ENCODE data around the gene DMRTB1. TPM values are rescaled to one million over a fixed set of nuclear protein-coding genes. Genes with fewer than 3 reads are reported as not detected.

The DMRTB1 gene
- polyA plus RNA-seq, 2 donors = not detected

DNA sequence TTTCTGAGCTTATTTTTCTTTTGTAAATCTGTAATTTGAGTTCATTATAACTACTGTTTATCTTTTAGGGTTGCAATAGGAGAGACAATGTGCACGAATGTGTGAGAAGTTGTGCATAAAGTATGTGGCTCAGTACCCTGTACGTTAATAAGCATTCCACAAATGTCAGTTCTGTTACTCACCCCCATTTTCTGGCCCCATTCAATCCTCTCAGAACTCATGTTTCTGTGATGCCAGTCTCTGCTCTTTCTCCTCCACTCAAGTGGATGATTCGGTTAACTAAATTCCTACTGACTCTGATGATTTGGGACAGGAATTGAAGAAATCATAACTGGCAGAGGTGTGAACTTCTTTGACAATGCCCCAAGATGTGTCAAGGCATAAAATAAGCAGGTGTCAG, 10.2 kb upstream of the DMRTB1 start:
- Histone ChIP-seq H3K27ac (ENCODE audit: low read depth in 2 of 2, low read length in 1 of 2) (no peak overlapping the region), H3K9me3 (ENCODE audit: control insufficient read depth in 2 of 2, insufficient read depth in 1 of 2, low read depth in 1 of 2, low read length in 1 of 2) (no peaks in the 10 kb centered on the region), H3K27me3 (ENCODE audit: control insufficient read depth in 1 of 2, insufficient read depth in 2 of 2, low read length in 2 of 2) (no peaks in the 10 kb centered on the region), H3K4me1 (ENCODE audit: control insufficient read depth in 2 of 2, insufficient read depth in 2 of 2, low read length in 1 of 2) (no peaks in the 10 kb centered on the region), H3K36me3 (ENCODE audit: control insufficient read depth in 2 of 2, insufficient read depth in 2 of 2, low read length in 1 of 2) (no peaks in the 10 kb centered on the region), H3K4me3 (ENCODE audit: low read depth in 1 of 2, low read length in 2 of 2) (no peak overlapping the region)
- 66 to 71% methylated on average over 3 of the region's 3 CpGs for WGBS, 2 donors

DNA sequence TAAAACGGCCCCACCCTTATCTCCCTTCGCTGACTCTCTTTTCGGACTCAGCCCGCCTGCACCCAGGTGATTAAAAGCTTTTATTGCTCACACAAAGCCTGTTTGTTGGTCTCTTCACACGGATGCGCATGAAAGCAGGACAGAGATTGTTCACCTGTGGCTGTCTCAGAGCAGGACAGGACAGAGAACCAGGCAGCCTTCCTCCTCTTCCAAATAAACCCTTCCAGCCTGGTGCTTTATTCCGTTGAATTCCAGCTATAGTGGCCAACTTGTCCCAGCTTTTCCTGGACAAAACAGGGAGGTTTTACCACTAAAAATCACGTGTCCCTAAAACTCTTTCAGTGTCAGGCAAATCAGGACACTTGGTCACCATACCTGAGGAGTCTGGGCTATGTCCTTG, 9.5 kb upstream of the DMRTB1 start:
- no peaks in the 10 kb centered on the region for H3K27me3 ChIP-seq (ENCODE audit: control insufficient read depth in 1 of 2, insufficient read depth in 2 of 2, low read length in 2 of 2)
- H3K27ac ChIP-seq (ENCODE audit: low read depth in 2 of 2, low read length in 1 of 2) = no peak overlapping the region
- H3K4me3 ChIP-seq (ENCODE audit: low read depth in 1 of 2, low read length in 2 of 2) = no peak overlapping the region
- WGBS, 2 donors = 35 to 43% methylated on average over 7 to 8 of the region's 8 CpGs
- no peaks in the 10 kb centered on the region for H3K36me3 ChIP-seq (ENCODE audit: control insufficient read depth in 2 of 2, insufficient read depth in 2 of 2, low read length in 1 of 2)
- no peaks in the 10 kb centered on the region for H3K9me3 ChIP-seq (ENCODE audit: control insufficient read depth in 2 of 2, insufficient read depth in 1 of 2, low read depth in 1 of 2, low read length in 1 of 2)
- no peaks in the 10 kb centered on the region for H3K4me1 ChIP-seq (ENCODE audit: control insufficient read depth in 2 of 2, insufficient read depth in 2 of 2, low read length in 1 of 2)

DNA sequence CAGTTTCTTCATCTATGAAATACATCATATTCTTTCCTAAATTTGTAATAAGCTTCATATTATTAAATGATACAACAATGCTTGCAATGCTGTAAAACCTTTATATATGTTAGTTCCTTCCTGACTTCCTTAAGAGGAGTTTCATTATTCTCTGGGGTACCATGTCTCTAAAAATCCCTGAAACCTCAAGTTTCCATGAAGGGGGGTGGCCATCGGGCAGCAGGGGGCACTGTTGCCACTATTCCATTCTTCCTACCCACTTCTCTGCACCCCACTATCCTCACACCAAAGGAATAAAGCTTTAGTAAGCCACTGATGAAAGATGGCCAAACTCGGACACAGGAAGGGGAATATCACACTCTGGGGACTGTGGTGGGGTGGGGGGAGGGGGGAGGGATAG, 9.0 kb upstream of the DMRTB1 start:
- Histone ChIP-seq H3K4me1 (ENCODE audit: control insufficient read depth in 2 of 2, insufficient read depth in 2 of 2, low read length in 1 of 2) (no peaks in the 10 kb centered on the region), H3K9me3 (ENCODE audit: control insufficient read depth in 2 of 2, insufficient read depth in 1 of 2, low read depth in 1 of 2, low read length in 1 of 2) (no peaks in the 10 kb centered on the region), H3K36me3 (ENCODE audit: control insufficient read depth in 2 of 2, insufficient read depth in 2 of 2, low read length in 1 of 2) (no peaks in the 10 kb centered on the region), H3K27ac (ENCODE audit: low read depth in 2 of 2, low read length in 1 of 2) (no peak overlapping the region), H3K27me3 (ENCODE audit: control insufficient read depth in 1 of 2, insufficient read depth in 2 of 2, low read length in 2 of 2) (no peaks in the 10 kb centered on the region), H3K4me3 (ENCODE audit: low read depth in 1 of 2, low read length in 2 of 2) (no peak overlapping the region)
- 27 to 32% methylated on average over 2 of the region's 2 CpGs for WGBS, 2 donors

DNA sequence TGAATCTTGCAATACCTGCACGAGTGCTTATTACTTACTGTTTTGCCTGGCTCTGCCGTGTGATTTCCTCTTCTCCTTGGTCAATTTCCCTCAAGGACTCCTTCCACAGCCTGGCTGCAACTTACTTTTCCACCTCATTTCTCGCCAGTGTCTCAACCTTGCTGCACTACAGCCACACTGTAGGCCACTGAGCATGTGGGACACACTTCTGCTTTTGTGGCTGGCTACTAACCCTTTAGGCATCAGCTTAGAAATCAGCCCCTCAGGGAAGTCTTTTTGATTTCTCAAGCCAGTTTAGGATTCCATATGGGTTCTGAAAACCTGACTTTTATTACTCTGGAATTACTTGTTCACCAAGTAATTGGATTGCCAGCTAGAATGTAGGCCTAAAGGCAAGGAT, 5.2 kb upstream of the DMRTB1 start:
- H3K9me3 ChIP-seq (ENCODE audit: control insufficient read depth in 2 of 2, insufficient read depth in 1 of 2, low read depth in 1 of 2, low read length in 1 of 2) = no peaks in the 10 kb centered on the region
- no peak overlapping the region for H3K27ac ChIP-seq (ENCODE audit: low read depth in 2 of 2, low read length in 1 of 2)
- 81 to 85% methylated on average over 3 of the region's 3 CpGs for WGBS, 2 donors

DNA sequence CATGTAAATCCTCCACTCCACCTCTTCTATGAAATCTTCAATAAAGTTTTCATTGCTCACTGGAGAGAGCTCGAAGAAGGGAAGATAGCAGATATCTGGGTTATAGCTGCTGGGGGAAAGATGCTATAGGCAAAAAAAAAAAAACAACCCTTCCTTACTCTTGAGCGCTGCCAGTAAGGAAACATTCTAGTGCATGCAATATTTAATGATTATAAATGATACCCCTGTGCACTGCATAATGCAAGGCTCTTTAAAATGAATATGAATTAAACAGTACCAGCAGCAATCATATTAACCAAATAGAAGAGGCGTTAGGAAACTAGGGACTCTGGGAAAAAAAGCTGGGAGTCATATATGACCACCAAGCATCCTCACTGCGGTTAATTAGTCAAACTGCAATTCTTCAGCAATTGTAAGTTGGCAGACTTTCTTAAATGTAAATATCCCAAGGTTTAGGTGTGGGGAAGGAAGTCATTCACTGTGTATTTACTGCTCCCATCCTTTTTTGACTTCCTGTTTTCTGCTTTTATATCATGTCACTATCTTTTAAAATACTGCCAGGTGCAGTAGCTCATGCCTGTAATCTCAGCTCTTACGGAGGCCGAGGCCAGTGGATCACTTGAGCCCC, 3.7 kb upstream of the DMRTB1 start:
- Histone ChIP-seq H3K4me3 (ENCODE audit: low read depth in 1 of 2, low read length in 2 of 2) (no peak overlapping the region), H3K27ac (ENCODE audit: low read depth in 2 of 2, low read length in 1 of 2) (no peak overlapping the region), H3K4me1 (ENCODE audit: control insufficient read depth in 2 of 2, insufficient read depth in 2 of 2, low read length in 1 of 2) (no peaks in the 10 kb centered on the region), H3K36me3 (ENCODE audit: control insufficient read depth in 2 of 2, insufficient read depth in 2 of 2, low read length in 1 of 2) (no peaks in the 10 kb centered on the region), H3K27me3 (ENCODE audit: control insufficient read depth in 1 of 2, insufficient read depth in 2 of 2, low read length in 2 of 2) (no peaks in the 10 kb centered on the region), H3K9me3 (ENCODE audit: control insufficient read depth in 2 of 2, insufficient read depth in 1 of 2, low read depth in 1 of 2, low read length in 1 of 2) (peaks cover 0 to 2% of the 10 kb centered on the region in 2 donors)
- WGBS, 2 donors = 71 to 73% methylated on average over 6 of the region's 6 CpGs

More for the DNA sequence above, 5.2 kb upstream of the DMRTB1 start:
- no peaks in the 10 kb centered on the region for H3K4me1 ChIP-seq (ENCODE audit: control insufficient read depth in 2 of 2, insufficient read depth in 2 of 2, low read length in 1 of 2)
- H3K27me3 ChIP-seq (ENCODE audit: control insufficient read depth in 1 of 2, insufficient read depth in 2 of 2, low read length in 2 of 2) = no peaks in the 10 kb centered on the region
- no peaks in the 10 kb centered on the region for H3K36me3 ChIP-seq (ENCODE audit: control insufficient read depth in 2 of 2, insufficient read depth in 2 of 2, low read length in 1 of 2)
- no peak overlapping the region for H3K4me3 ChIP-seq (ENCODE audit: low read depth in 1 of 2, low read length in 2 of 2)

DNA sequence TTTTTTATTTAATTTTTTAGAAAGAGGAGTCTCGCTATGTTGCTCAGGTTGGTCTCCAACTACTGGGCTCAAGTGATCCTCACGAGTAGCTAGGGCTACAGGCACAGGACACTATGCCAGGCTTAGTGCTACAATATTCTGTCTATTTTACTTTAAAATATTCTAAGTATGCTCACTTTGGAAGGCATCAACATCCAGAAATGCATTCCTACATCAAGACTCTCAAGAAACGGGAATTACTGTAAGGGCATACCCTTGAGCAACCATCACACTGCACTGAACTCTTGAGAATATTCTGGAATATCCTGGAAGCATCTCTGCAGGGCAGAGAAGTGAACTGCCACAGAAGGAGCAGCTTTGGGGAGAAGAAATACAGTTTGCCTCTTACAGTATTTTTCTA, 565 bp upstream of the DMRTB1 start:
- no peak overlapping the region for H3K4me3 ChIP-seq (ENCODE audit: low read depth in 1 of 2, low read length in 2 of 2)
- WGBS, 2 donors = 78 to 82% methylated on average over 3 of the region's 3 CpGs
- no peaks in the 10 kb centered on the region for H3K36me3 ChIP-seq (ENCODE audit: control insufficient read depth in 2 of 2, insufficient read depth in 2 of 2, low read length in 1 of 2)
- H3K4me1 ChIP-seq (ENCODE audit: control insufficient read depth in 2 of 2, insufficient read depth in 2 of 2, low read length in 1 of 2) = no peaks in the 10 kb centered on the region
- H3K27me3 ChIP-seq (ENCODE audit: control insufficient read depth in 1 of 2, insufficient read depth in 2 of 2, low read length in 2 of 2) = no peaks in the 10 kb centered on the region
- no peak overlapping the region for H3K27ac ChIP-seq (ENCODE audit: low read depth in 2 of 2, low read length in 1 of 2)
- H3K9me3 ChIP-seq (ENCODE audit: control insufficient read depth in 2 of 2, insufficient read depth in 1 of 2, low read depth in 1 of 2, low read length in 1 of 2) = peaks cover 0 to 2% of the 10 kb centered on the region in 2 donors

DNA sequence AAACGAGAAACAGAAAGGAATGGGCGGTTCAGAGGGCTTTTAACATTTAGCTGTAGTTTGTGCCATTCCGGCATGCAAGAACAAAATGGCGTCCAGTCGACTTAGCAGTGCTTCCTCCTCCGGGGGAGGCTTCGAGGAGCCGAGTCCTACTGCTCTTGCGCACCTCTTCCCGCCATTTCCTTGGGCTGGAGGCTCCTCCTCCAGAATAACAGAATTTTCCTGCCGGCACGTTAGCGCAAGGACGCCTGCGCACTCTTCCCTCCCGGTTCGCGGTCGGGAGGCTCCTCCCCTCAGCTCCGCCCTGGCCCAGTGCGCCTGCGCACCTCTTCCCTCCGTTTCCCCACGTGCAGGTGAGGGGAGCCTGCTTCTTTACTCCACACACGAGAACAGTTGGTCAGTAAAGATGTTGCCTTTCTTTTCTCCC, 1.0 kb downstream of the DMRTB1 start:
- Histone ChIP-seq H3K27me3 (ENCODE audit: control insufficient read depth in 1 of 2, insufficient read depth in 2 of 2, low read length in 2 of 2) (no peaks in the 10 kb centered on the region), H3K27ac (ENCODE audit: low read depth in 2 of 2, low read length in 1 of 2) (no peak overlapping the region), H3K4me3 (ENCODE audit: low read depth in 1 of 2, low read length in 2 of 2) (no peak overlapping the region), H3K36me3 (ENCODE audit: control insufficient read depth in 2 of 2, insufficient read depth in 2 of 2, low read length in 1 of 2) (no peaks in the 10 kb centered on the region), H3K9me3 (ENCODE audit: control insufficient read depth in 2 of 2, insufficient read depth in 1 of 2, low read depth in 1 of 2, low read length in 1 of 2) (peaks cover 0 to 2% of the 10 kb centered on the region in 2 donors), H3K4me1 (ENCODE audit: control insufficient read depth in 2 of 2, insufficient read depth in 2 of 2, low read length in 1 of 2) (no peaks in the 10 kb centered on the region)
- 95% methylated on average over 25 of the region's 25 CpGs for WGBS, 2 donors

DNA sequence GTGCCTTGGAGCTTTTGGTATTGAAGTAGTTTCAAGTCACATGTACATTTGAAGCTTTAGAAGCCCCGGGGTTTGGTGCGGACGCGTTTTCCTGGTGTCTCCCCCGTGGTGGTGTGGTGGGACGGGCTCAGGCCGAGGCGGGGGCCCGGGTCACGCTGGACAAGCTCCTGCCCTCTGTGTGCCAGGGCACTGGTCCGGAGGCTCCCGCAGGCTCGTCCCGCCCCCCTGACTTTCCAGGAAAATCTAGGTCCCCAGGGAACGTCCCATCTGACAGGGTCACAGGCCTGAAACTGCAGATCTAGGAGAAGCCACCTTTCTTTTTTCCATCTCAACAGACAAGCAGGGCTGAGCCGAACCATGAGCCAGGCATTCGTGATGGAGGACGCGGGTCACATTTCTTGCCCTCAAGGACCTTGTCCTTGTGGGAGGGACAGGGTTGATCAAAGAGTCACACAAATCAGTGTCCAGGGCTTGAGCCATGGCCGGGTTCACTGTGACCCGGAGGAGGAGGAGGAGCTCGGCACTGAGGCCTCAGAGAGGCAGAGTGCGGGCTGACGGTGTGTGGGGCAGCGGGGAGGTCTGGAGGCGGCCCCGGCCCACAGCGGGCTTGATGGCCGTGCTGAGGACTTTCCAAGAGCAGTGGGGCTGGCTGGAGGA, 1.6 kb downstream of the DMRTB1 start:
- Histone ChIP-seq H3K36me3 (ENCODE audit: control insufficient read depth in 2 of 2, insufficient read depth in 2 of 2, low read length in 1 of 2) (no peaks in the 10 kb centered on the region), H3K27ac (ENCODE audit: low read depth in 2 of 2, low read length in 1 of 2) (no peak overlapping the region), H3K4me3 (ENCODE audit: low read depth in 1 of 2, low read length in 2 of 2) (no peak overlapping the region), H3K4me1 (ENCODE audit: control insufficient read depth in 2 of 2, insufficient read depth in 2 of 2, low read length in 1 of 2) (no peaks in the 10 kb centered on the region), H3K9me3 (ENCODE audit: control insufficient read depth in 2 of 2, insufficient read depth in 1 of 2, low read depth in 1 of 2, low read length in 1 of 2) (peaks cover 0 to 2% of the 10 kb centered on the region in 2 donors), H3K27me3 (ENCODE audit: control insufficient read depth in 1 of 2, insufficient read depth in 2 of 2, low read length in 2 of 2) (no peaks in the 10 kb centered on the region)
- 85 to 86% methylated on average over 29 of the region's 29 CpGs for WGBS, 2 donors

DNA sequence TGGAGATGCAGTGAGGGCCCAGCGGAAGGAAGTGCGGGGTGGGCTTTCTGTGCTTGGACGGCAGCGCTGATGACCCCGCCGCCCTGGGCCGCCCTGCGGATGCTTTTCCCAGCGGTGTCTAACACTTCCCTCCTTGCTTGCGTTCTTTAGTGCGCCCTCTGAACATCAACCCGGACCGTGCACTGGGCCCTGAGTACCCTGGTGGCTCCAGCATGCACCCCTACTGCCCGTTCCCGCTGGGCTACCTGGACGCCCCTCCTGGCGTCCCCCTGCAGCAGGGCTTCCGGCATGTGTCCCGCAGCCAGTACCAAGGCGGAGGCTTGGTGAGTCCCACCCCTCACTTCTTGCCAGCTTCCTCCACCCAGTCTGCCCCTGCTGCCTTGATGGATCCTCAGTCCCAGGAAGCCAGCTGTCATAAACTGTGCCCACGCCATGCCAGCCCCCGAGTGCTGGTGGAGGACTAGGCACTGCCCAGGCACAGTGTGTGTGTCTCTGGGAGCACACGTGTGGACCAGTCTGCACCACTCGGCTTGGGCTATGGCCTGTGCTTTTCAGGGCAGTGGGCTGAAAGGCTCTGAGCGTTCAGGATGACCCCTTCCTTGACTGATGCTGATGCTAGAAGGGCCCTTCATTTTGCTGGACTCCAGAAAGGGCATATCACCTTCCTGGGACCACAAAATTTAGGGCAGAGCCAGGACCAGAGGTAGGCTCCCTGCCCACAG, 2.3 kb downstream of the DMRTB1 start:
- H3K4me1 ChIP-seq (ENCODE audit: control insufficient read depth in 2 of 2, insufficient read depth in 2 of 2, low read length in 1 of 2) = no peaks in the 10 kb centered on the region
- no peaks in the 10 kb centered on the region for H3K36me3 ChIP-seq (ENCODE audit: control insufficient read depth in 2 of 2, insufficient read depth in 2 of 2, low read length in 1 of 2)
- H3K27ac ChIP-seq (ENCODE audit: low read depth in 2 of 2, low read length in 1 of 2) = no peak overlapping the region
- H3K27me3 ChIP-seq (ENCODE audit: control insufficient read depth in 1 of 2, insufficient read depth in 2 of 2, low read length in 2 of 2) = no peaks in the 10 kb centered on the region
- H3K9me3 ChIP-seq (ENCODE audit: control insufficient read depth in 2 of 2, insufficient read depth in 1 of 2, low read depth in 1 of 2, low read length in 1 of 2) = peaks cover 0 to 2% of the 10 kb centered on the region in 2 donors
- no peak overlapping the region for H3K4me3 ChIP-seq (ENCODE audit: low read depth in 1 of 2, low read length in 2 of 2)
- 86 to 91% methylated on average over 25 of the region's 25 CpGs for WGBS, 2 donors

All from esophagus (tissue), 2 donors.